Neural cell (in vitro differentiated cells): ENCODE data around the gene ARFGEF3.

ENCODE experiments used
- EP300 ChIP-seq: fragments of 450-650 bp; conservative IDR thresholded peaks from 2 replicates; pipeline ENCODE4 v1.6.1; 2014; ENCODE audit warnings: antibody characterized with exemption, mild to moderate bottlenecking, moderate library complexity; ENCODE audit not compliant: poor library complexity, severe bottlenecking
- EZH2 ChIP-seq: fragments of 200-600, 300-800 bp; shearing (Covaris generic), sonication (generic); IDR thresholded peaks from 2 replicates; pipeline ENCODE4 v1.6.1; 2014; ENCODE audit warnings: antibody characterized with exemption, low read length, borderline replicate concordance, mild to moderate bottlenecking; ENCODE audit not compliant: insufficient read depth, poor library complexity, severe bottlenecking
- POLR2AphosphoS5 ChIP-seq: IDR thresholded peaks from 2 replicates; pipeline ENCODE4 v1.6.1; 2012
- RAD21 ChIP-seq: fragments of 450-650 bp; conservative IDR thresholded peaks from 2 replicates; pipeline ENCODE4 v1.6.1; 2014; ENCODE audit warnings: antibody characterized with exemption, mild to moderate bottlenecking, moderate library complexity
- SMC3 ChIP-seq: fragments of 450-650 bp; conservative IDR thresholded peaks from 2 replicates; pipeline ENCODE4 v1.6.1; 2014; ENCODE audit warnings: antibody characterized with exemption, mild to moderate bottlenecking, moderate library complexity; ENCODE audit not compliant: poor library complexity
- TF ChIP-seq, protein P1 (sequence below): fragments of 450-650 bp; IDR thresholded peaks from 2 replicates; pipeline ENCODE4 v1.5.1; 2014; ENCODE audit warnings: antibody characterized with exemption, mild to moderate bottlenecking, moderate library complexity; ENCODE audit not compliant: poor library complexity, severe bottlenecking
- TF ChIP-seq, protein P2 (sequence below): IDR thresholded peaks from 2 replicates; pipeline ENCODE4 v1.6.1; 2012; ENCODE audit warnings: borderline replicate concordance

DNA sequence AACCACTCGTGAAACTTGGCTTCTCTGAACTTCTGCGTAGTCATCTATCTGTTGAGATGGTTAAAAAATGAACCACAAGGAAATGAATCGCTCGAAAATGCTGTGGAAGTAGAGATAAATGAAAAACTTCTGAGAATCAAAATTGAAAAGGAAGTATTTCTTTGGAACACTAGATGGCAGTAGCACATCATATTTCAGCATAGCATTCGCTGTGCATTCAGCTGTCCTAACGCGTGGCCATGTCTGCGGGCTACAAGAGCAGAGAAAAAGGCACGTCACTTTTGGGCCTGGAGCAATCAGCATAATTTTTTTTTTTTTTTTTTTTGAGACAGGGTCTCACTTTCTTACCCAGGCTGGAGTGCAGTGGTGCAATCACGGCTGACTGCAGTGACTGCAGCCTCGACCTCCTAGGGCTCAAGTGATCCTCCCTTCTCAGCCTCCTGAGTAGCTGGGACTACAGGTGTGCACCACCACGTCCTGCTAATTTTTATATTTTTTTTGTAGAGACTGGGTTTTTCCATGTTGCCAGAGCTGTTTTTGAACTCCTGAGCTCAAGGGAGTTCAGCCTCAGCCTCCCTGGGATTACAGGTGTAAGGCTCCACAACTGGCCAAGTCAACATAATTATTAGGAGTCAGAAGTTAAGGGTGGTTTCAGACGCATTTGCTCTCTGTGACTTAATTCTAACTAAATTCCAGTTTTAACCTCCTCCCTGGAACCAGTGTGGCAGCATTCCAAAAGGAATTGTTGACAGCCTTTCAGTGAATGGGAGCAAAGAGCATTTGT is 45.7 kb upstream of the ARFGEF3 start:
- TF ChIP-seq, protein P1, sequence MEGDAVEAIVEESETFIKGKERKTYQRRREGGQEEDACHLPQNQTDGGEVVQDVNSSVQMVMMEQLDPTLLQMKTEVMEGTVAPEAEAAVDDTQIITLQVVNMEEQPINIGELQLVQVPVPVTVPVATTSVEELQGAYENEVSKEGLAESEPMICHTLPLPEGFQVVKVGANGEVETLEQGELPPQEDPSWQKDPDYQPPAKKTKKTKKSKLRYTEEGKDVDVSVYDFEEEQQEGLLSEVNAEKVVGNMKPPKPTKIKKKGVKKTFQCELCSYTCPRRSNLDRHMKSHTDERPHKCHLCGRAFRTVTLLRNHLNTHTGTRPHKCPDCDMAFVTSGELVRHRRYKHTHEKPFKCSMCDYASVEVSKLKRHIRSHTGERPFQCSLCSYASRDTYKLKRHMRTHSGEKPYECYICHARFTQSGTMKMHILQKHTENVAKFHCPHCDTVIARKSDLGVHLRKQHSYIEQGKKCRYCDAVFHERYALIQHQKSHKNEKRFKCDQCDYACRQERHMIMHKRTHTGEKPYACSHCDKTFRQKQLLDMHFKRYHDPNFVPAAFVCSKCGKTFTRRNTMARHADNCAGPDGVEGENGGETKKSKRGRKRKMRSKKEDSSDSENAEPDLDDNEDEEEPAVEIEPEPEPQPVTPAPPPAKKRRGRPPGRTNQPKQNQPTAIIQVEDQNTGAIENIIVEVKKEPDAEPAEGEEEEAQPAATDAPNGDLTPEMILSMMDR, result peak; percentile 90
- TF ChIP-seq EZH2 (no peak), POLR2AphosphoS5 (no peak), EP300 (no peak), SMC3 (peak; percentile 94), RAD21 (peak; percentile 95)
- TF ChIP-seq, protein P2, sequence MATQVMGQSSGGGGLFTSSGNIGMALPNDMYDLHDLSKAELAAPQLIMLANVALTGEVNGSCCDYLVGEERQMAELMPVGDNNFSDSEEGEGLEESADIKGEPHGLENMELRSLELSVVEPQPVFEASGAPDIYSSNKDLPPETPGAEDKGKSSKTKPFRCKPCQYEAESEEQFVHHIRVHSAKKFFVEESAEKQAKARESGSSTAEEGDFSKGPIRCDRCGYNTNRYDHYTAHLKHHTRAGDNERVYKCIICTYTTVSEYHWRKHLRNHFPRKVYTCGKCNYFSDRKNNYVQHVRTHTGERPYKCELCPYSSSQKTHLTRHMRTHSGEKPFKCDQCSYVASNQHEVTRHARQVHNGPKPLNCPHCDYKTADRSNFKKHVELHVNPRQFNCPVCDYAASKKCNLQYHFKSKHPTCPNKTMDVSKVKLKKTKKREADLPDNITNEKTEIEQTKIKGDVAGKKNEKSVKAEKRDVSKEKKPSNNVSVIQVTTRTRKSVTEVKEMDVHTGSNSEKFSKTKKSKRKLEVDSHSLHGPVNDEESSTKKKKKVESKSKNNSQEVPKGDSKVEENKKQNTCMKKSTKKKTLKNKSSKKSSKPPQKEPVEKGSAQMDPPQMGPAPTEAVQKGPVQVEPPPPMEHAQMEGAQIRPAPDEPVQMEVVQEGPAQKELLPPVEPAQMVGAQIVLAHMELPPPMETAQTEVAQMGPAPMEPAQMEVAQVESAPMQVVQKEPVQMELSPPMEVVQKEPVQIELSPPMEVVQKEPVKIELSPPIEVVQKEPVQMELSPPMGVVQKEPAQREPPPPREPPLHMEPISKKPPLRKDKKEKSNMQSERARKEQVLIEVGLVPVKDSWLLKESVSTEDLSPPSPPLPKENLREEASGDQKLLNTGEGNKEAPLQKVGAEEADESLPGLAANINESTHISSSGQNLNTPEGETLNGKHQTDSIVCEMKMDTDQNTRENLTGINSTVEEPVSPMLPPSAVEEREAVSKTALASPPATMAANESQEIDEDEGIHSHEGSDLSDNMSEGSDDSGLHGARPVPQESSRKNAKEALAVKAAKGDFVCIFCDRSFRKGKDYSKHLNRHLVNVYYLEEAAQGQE, result no peak
